Natural killer cell (primary cell): ENCODE results near the gene CEP70. TPM values are rescaled to one million over a fixed set of nuclear protein-coding genes. Genes with fewer than 3 reads are reported as not detected.

ENCODE experiments used
- ATAC-seq, 3 donors: fragments of 150-1000 bp in 2 of 3; fragments of 200-7000 bp in 1 of 3; cut with Tn5 transposase; 1 replicate in 1 of 3; 2 replicates in 2 of 3; pipeline ENCODE4 v1.10.0; 2021; ENCODE audit warnings: mild to moderate bottlenecking in 2 of 3, moderate library complexity in 2 of 3
- DNase-seq, 2 donors: peaks; one replicate each; pipeline versions ENCODE4 v3.0.0 to v3.0.0-alpha.2; 2013 to 2021; ENCODE audit warnings: mixed read lengths in 1 of 2
- H3K27ac ChIP-seq: one replicate; pipeline ENCODE4 v1.5.1; 2013; ENCODE audit warnings: mild to moderate bottlenecking, low read length
- H3K27me3 ChIP-seq: one replicate; pipeline ENCODE4 v1.6.1; 2013; ENCODE audit warnings: low read length; ENCODE audit not compliant: control insufficient read depth, insufficient read depth
- H3K36me3 ChIP-seq: one replicate; pipeline ENCODE4 v1.6.1; 2013; ENCODE audit warnings: low read length; ENCODE audit not compliant: control insufficient read depth, insufficient read depth
- H3K4me1 ChIP-seq: one replicate; pipeline ENCODE4 v1.6.1; 2013; ENCODE audit warnings: low read length; ENCODE audit not compliant: control insufficient read depth, insufficient read depth
- H3K4me3 ChIP-seq: one replicate; pipeline ENCODE4 v1.5.1; 2013; ENCODE audit warnings: low read length
- H3K9me3 ChIP-seq: one replicate; pipeline ENCODE4 v1.6.1; 2013; ENCODE audit warnings: low read length; ENCODE audit not compliant: control insufficient read depth, insufficient read depth
- H3K27ac Mint-ChIP-seq, 2 donors: one replicate each; pipeline ENCODE4 v1.8.0; 2022; ENCODE audit warnings: mild to moderate bottlenecking in 2 of 2, mixed read lengths in 2 of 2, moderate library complexity in 1 of 2
- H3K27me3 Mint-ChIP-seq, 2 donors: one replicate each; pipeline ENCODE4 v1.8.0; 2022; ENCODE audit warnings: low read depth in 2 of 2, mixed read lengths in 2 of 2
- H3K36me3 Mint-ChIP-seq: one replicate; pipeline ENCODE4 v1.8.0; 2022; ENCODE audit warnings: mixed read lengths
- H3K4me1 Mint-ChIP-seq, 2 donors: one replicate each; pipeline ENCODE4 v1.8.0; 2022; ENCODE audit warnings: mixed read lengths in 2 of 2
- H3K4me3 Mint-ChIP-seq: one replicate; pipeline ENCODE4 v1.8.0; 2022; ENCODE audit warnings: mild to moderate bottlenecking, moderate library complexity, mixed read lengths
- H3K9me3 Mint-ChIP-seq, 2 donors: one replicate each; pipeline ENCODE4 v1.8.0; 2022; ENCODE audit warnings: mixed read lengths in 2 of 2
- WGBS: methylation state at CpG from one replicate; pipeline ENCODE4 v1.1.7; 2013; ENCODE audit warnings: missing lambda C conversion rate; ENCODE audit not compliant: insufficient coverage; 5-methylcytosine and 5-hydroxymethylcytosine counted together
- intact Hi-C: fragments of 100-400 bp; cut with micrococcal nuclease; formaldehyde crosslinking; loops from one replicate; pipeline ENCODE4 v1.14.2; 2022
- total RNA-seq, 4 donors: library from RNA; stranded (reverse); fragments of 120-200 nt in 1 of 4; gene quantifications; one replicate each; pipeline versions ENCODE4 v1.2.3 to v1.2.4, GENCODE V29; 2013 to 2022
- TF ChIP-seq, protein P1 (sequence below): fragments of 200-600 bp; IDR thresholded peaks from one replicate; pipeline ENCODE4 v1.8.0; 2022; ENCODE audit warnings: antibody characterized with exemption

CEP70 gene
- total RNA-seq, 3 donors from 2014 or later (not counting 1 experiment from before 2014, with no cell fraction given) = 17.0 to 23.9 (median 22.7) TPM

DNA sequence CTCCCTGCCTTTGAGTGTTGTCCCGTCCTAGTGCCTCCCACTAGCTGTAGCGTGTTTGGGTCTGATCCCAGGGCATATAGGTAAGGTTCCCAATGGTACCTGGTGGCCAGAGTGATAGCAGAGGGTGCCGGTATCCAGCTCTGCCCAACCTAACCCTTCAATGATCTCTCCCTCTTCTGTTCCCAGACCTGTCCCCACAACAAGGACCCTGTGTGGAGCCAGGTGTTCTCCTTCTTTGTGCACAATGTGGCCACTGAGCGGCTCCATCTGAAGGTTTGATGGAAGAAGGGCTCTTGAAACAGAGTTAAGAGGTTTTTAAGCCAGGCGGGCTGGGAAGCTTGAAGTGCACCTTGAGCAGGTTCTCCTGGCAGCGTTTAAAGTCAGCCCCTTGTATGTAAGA lies 124.2 kb downstream of the CEP70 start:
- DNase-seq = no peak
- Mint-ChIP-seq H3K9me3 (no peaks in the 10 kb centered on the region), H3K4me3 (no peak overlapping the region), H3K36me3 (no peaks in the 10 kb centered on the region), H3K27me3 (peaks cover 0 to 3% of the 10 kb centered on the region in 2 donors), H3K27ac (no peak overlapping the region), H3K4me1 (no peaks in the 10 kb centered on the region)
- no peak for ATAC-seq
- TF ChIP-seq, protein P1, sequence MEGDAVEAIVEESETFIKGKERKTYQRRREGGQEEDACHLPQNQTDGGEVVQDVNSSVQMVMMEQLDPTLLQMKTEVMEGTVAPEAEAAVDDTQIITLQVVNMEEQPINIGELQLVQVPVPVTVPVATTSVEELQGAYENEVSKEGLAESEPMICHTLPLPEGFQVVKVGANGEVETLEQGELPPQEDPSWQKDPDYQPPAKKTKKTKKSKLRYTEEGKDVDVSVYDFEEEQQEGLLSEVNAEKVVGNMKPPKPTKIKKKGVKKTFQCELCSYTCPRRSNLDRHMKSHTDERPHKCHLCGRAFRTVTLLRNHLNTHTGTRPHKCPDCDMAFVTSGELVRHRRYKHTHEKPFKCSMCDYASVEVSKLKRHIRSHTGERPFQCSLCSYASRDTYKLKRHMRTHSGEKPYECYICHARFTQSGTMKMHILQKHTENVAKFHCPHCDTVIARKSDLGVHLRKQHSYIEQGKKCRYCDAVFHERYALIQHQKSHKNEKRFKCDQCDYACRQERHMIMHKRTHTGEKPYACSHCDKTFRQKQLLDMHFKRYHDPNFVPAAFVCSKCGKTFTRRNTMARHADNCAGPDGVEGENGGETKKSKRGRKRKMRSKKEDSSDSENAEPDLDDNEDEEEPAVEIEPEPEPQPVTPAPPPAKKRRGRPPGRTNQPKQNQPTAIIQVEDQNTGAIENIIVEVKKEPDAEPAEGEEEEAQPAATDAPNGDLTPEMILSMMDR = no peak
- intact Hi-C loops = no loop called here
- Histone ChIP-seq H3K27ac (no peak overlapping the region), H3K36me3 (no peaks in the 10 kb centered on the region), H3K4me3 (no peak overlapping the region), H3K27me3 (no peaks in the 10 kb centered on the region), H3K4me1 (no peaks in the 10 kb centered on the region), H3K9me3 (no peaks in the 10 kb centered on the region)
- WGBS = 84% methylated on average over 6 of the region's 6 CpGs

DNA sequence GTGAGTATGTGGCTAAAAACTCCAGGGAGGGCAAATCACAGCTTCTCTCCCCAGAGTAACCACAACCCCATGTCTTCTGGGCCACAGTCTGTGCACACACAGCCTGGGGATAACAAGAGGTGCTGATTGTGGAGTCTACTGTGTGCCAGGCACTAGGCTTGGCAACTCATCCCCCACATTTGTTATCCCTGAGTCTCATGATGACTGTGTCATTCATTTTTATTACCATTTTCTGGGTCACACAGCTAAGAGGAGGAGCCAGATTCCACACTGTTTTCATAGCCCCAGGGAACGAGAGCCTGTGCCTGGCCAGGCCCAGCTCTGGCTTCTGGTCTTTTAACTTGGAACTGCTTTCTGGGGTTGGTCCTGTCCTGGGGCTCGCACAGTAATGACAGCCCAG lies 125.2 kb downstream of the CEP70 start:
- Histone ChIP-seq H3K4me3 (no peak overlapping the region), H3K4me1 (no peaks in the 10 kb centered on the region), H3K36me3 (no peaks in the 10 kb centered on the region), H3K27ac (no peak overlapping the region), H3K9me3 (no peaks in the 10 kb centered on the region), H3K27me3 (no peaks in the 10 kb centered on the region)
- intact Hi-C loops = no loop called here
- H3K4me3 Mint-ChIP-seq = no peak overlapping the region
- TF ChIP-seq, protein P1 = no peak
- H3K36me3 Mint-ChIP-seq = no peaks in the 10 kb centered on the region
- no peak for ATAC-seq
- WGBS = 74% methylated on average over 2 of the region's 2 CpGs
- H3K27ac Mint-ChIP-seq = no peak overlapping the region
- no peaks in the 10 kb centered on the region for H3K4me1 Mint-ChIP-seq
- no peaks in the 10 kb centered on the region for H3K9me3 Mint-ChIP-seq
- peaks cover 0 to 3% of the 10 kb centered on the region in 2 donors for H3K27me3 Mint-ChIP-seq
- no peak for DNase-seq

DNA sequence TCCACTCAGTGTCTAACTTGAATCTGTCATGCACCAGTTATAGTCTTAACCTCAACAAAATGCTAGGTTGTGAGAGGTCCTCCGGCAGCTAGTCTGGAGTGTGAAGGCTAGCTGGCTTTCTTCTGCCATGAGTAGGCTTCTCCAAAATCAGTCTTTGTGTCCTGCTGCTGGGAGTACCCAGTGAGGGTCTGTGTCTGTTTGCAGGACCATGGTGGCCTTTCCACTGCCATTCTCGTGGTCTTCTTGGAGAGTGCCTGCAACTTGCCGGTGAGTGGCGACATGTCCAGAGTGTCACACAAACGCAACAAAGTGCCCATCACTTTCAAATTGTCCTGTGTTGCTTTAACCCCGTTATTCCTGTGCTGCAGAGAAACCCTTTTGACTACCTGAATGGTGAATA lies 125.6 kb downstream of the CEP70 start:
- no peaks in the 10 kb centered on the region for H3K27me3 ChIP-seq
- no peak overlapping the region for H3K27ac ChIP-seq
- H3K4me3 ChIP-seq = no peak overlapping the region
- H3K9me3 ChIP-seq = no peaks in the 10 kb centered on the region
- Mint-ChIP-seq H3K9me3 (no peaks in the 10 kb centered on the region), H3K27ac (no peak overlapping the region), H3K36me3 (no peaks in the 10 kb centered on the region), H3K4me3 (no peak overlapping the region), H3K4me1 (no peaks in the 10 kb centered on the region), H3K27me3 (peaks cover 0 to 3% of the 10 kb centered on the region in 2 donors)
- intact Hi-C loops = no loop called here
- WGBS = 75% methylated on average over 6 of the region's 6 CpGs
- TF ChIP-seq, protein P1 = no peak
- ATAC-seq = no peak
- no peaks in the 10 kb centered on the region for H3K36me3 ChIP-seq
- H3K4me1 ChIP-seq = no peaks in the 10 kb centered on the region
- DNase-seq = no peak

DNA sequence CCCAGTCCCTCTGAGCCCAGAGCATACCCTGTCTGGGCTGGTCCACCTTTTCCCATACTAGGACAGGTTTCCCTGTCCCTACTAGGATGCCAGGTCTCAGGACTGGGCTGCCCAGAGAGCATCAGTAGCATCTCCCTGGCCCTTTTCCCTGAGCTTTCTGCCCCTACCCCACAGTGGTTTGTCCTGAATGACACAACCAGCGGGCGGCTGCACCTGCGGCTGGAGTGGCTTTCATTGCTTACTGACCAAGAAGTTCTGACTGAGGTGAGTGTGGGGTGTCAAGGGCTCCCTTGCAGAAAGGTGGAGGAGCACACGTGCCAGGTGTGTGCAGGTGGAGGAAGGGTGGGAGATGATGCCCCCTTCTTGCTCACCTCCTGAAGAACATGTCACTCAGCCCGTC lies 126.1 kb downstream of the CEP70 start:
- no peaks in the 10 kb centered on the region for H3K4me1 ChIP-seq
- no peak for DNase-seq
- TF ChIP-seq, protein P1 = no peak
- H3K36me3 ChIP-seq = no peaks in the 10 kb centered on the region
- H3K36me3 Mint-ChIP-seq = no peaks in the 10 kb centered on the region
- no peaks in the 10 kb centered on the region for H3K4me1 Mint-ChIP-seq
- ATAC-seq = no peak
- no peak overlapping the region for H3K4me3 Mint-ChIP-seq
- H3K27me3 Mint-ChIP-seq = peaks cover 0 to 3% of the 10 kb centered on the region in 2 donors
- H3K4me3 ChIP-seq = no peak overlapping the region
- no peaks in the 10 kb centered on the region for H3K9me3 Mint-ChIP-seq
- intact Hi-C loops = no loop called here
- WGBS = 90% methylated on average over 5 of the region's 5 CpGs
- no peak overlapping the region for H3K27ac Mint-ChIP-seq
- no peaks in the 10 kb centered on the region for H3K9me3 ChIP-seq
- H3K27ac ChIP-seq = no peak overlapping the region
- H3K27me3 ChIP-seq = no peaks in the 10 kb centered on the region
